B cell (primary cell): ENCODE results near the gene S100A4. TPM values are rescaled to one million over a fixed set of nuclear protein-coding genes. Genes with fewer than 3 reads are reported as not detected.
"Not testable (repeated sequence)": the region's sequence is repeated elsewhere in the genome, so short reads cannot be mapped to it uniquely, and the experiment has no call there.

Experiments
- ATAC-seq: fragments of 200-7000 bp; cut with Tn5 transposase; one replicate; pipeline ENCODE4 v1.10.0; 2021; ENCODE audit warnings: low read depth, mild to moderate bottlenecking, moderate number of reproducible peaks, moderate library complexity
- CTCF ChIA-PET: fragments of 350-600 bp; sonication (Branson Sonifier 250); formaldehyde crosslinking; loops from one replicate; lab custom pipeline; 2021; ENCODE audit warnings: antibody characterized with exemption, inconsistent platforms; lab: Charles Lee
- POLR2A ChIA-PET: fragments of 350-600 bp; sonication (Branson Sonifier 250); formaldehyde crosslinking; loops from one replicate; lab custom pipeline; 2021; ENCODE audit warnings: antibody characterized with exemption; lab: Charles Lee
- DNase-seq: peaks from one replicate; pipeline ENCODE4 v3.0.0; 2013
- H2AFZ ChIP-seq: 2 replicates; pipeline ENCODE4 v1.6.1; 2012; ENCODE audit warnings: mild to moderate bottlenecking, low read depth, low read length; ENCODE audit not compliant: insufficient read depth, poor library complexity, severe bottlenecking
- H3K27ac ChIP-seq, 2 donors: 1 replicate in 1 of 2; 2 replicates in 1 of 2; pipeline ENCODE4 v1.5.1; 2012 to 2013; ENCODE audit warnings: low read length in 2 of 2, mild to moderate bottlenecking in 2 of 2, moderate library complexity in 1 of 2
- H3K27me3 ChIP-seq, 4 experiments: fragments of 200-600 bp in 1 of 4; sonication (generic) in 1 of 4; replicated peaks in 1 of 4; 1 replicate in 2 of 4; 2 replicates in 2 of 4; pipeline versions ENCODE4 v1.6.1 to v1.7.0; 2013 to 2016; ENCODE audit warnings: low read length in 3 of 4, mild to moderate bottlenecking in 2 of 4, mixed read lengths in 1 of 4, moderate library complexity in 1 of 4; ENCODE audit not compliant: insufficient read depth in 4 of 4, control insufficient read depth in 3 of 4; ENCODE audit errors: control extremely low read depth in 1 of 4
- H3K36me3 ChIP-seq, 2 experiments: replicated peaks in 1 of 2; 1 replicate in 1 of 2; 2 replicates in 1 of 2; pipeline versions ENCODE4 v1.6.1 to v1.7.1; 2013; ENCODE audit warnings: low read length in 1 of 2; ENCODE audit not compliant: insufficient read depth in 2 of 2, control insufficient read depth in 1 of 2; ENCODE audit errors: control extremely low read depth in 1 of 2, extremely low read depth in 1 of 2
- H3K4me1 ChIP-seq, 2 donors: fragments of 200-600 bp in 1 of 2; sonication (generic) in 1 of 2; 1 replicate in 1 of 2; 2 replicates in 1 of 2; pipeline versions ENCODE4 v1.5.1 to v1.6.1; 2013 to 2017; ENCODE audit warnings: low read length in 2 of 2; ENCODE audit not compliant: control insufficient read depth in 2 of 2, insufficient read depth in 2 of 2
- H3K4me2 ChIP-seq: replicated peaks from 2 replicates; pipeline ENCODE3; 2012; ENCODE audit warnings: mild to moderate bottlenecking, low read depth, low read length; ENCODE audit not compliant: poor library complexity, severe bottlenecking
- H3K4me3 ChIP-seq, 5 experiments: fragments of 200-600 bp in 1 of 5; sonication (generic) in 1 of 5; 1 replicate in 3 of 5; 2 replicates in 2 of 5; pipeline versions ENCODE4 v1.5.1 to v1.7.0; 2011 to 2016; ENCODE audit warnings: low read length in 4 of 5, mild to moderate bottlenecking in 4 of 5, low read depth in 2 of 5, control low read depth in 1 of 5, moderate library complexity in 1 of 5; ENCODE audit not compliant: insufficient read depth in 1 of 5; ENCODE audit errors: control extremely low read depth in 1 of 5, extremely low read depth in 1 of 5
- H3K79me2 ChIP-seq: fragments of 200-600 bp; sonication (generic); one replicate; pipeline ENCODE4 v1.6.0; 2016; ENCODE audit warnings: low read length; ENCODE audit not compliant: control insufficient read depth, insufficient read depth
- H3K9ac ChIP-seq: fragments of 200-600 bp; sonication (generic); 2 replicates; pipeline ENCODE4 v1.6.1; 2017; ENCODE audit warnings: mild to moderate bottlenecking, low read length, moderate library complexity
- H3K9me3 ChIP-seq, 3 donors: one replicate each; pipeline versions ENCODE4 v1.6.1 to v1.7.1; 2013; ENCODE audit warnings: low read length in 2 of 3; ENCODE audit not compliant: control insufficient read depth in 2 of 3, insufficient read depth in 1 of 3; ENCODE audit errors: control extremely low read depth in 1 of 3
- H4K20me1 ChIP-seq: 2 replicates; pipeline ENCODE4 v1.6.0; 2012; ENCODE audit warnings: mild to moderate bottlenecking, low read length; ENCODE audit not compliant: insufficient read depth, control insufficient read depth, poor library complexity, severe bottlenecking
- H3K27ac Mint-ChIP-seq: one replicate; pipeline ENCODE4 v1.8.0; 2021; ENCODE audit warnings: mixed read lengths
- H3K27me3 Mint-ChIP-seq: one replicate; pipeline ENCODE4 v1.8.0; 2021; ENCODE audit warnings: mixed read lengths
- H3K4me1 Mint-ChIP-seq: one replicate; pipeline ENCODE4 v1.8.0; 2021; ENCODE audit warnings: mixed read lengths
- H3K4me3 Mint-ChIP-seq: one replicate; pipeline ENCODE4 v1.8.0; 2021; ENCODE audit warnings: mixed read lengths
- H3K9me3 Mint-ChIP-seq: one replicate; pipeline ENCODE4 v1.8.0; 2022; ENCODE audit warnings: mixed read lengths; ENCODE audit not compliant: insufficient read depth
- CTCF ChIP-seq: fragments of 200-600 bp; IDR thresholded peaks from one replicate; pipeline ENCODE4 v1.8.0; 2022; ENCODE audit warnings: antibody characterized with exemption, mild to moderate bottlenecking
- EZH2 ChIP-seq: IDR thresholded peaks from 2 replicates; pipeline ENCODE4 v1.6.1; 2012; ENCODE audit warnings: borderline replicate concordance, low read depth, mild to moderate bottlenecking, moderate library complexity, low read length; ENCODE audit not compliant: insufficient read depth, poor library complexity, severe bottlenecking
- WGBS: methylation state at CpG from one replicate; pipeline ENCODE4 v1.1.5; 2013; ENCODE audit warnings: missing lambda C conversion rate; ENCODE audit not compliant: insufficient coverage; 5-methylcytosine and 5-hydroxymethylcytosine counted together
- intact Hi-C: fragments of 100-400 bp; cut with micrococcal nuclease; formaldehyde crosslinking; loops from one replicate; pipeline ENCODE4 v1.10.0; 2022
- polyA plus RNA-seq: library from polyadenylated mRNA; depleted of rRNA; stranded (reverse); fragments of >200 nt; gene quantifications from 2 replicates; pipeline ENCODE4 v1.2.3, GENCODE V29; 2012
- total RNA-seq, 2 donors: library from RNA; stranded (reverse); fragments of 120-200 nt in 1 of 2; gene quantifications; 1 replicate in 1 of 2; 2 replicates in 1 of 2; pipeline versions ENCODE4 v1.2.3 to v1.2.4, GENCODE V29; 2013 to 2022

S100A4 gene
- total and polyA plus RNA-seq, 2 donors (not counting 1 experiment from before 2014, with no cell fraction given): 62.7 to 150 TPM

- Histone ChIP-seq H3K36me3 (no peaks in the 10 kb centered on the region), H3K79me2 (no peaks in the 10 kb centered on the region), H3K4me1 (no peaks in the 10 kb centered on the region), H3K27me3 (peaks cover 0 to 2% (median 0%) of the 10 kb centered on the region in 4 experiments), H2AFZ (no peak overlapping the region), H3K27ac (no peak overlapping the region), H3K4me2 (no peak overlapping the region), H3K9me3 (no peaks in the 10 kb centered on the region), H4K20me1 (no peaks in the 10 kb centered on the region), H3K4me3 (no peak overlapping the region), H3K9ac (no peak overlapping the region)
- TF ChIP-seq EZH2 (no peak), CTCF (no peak)
- ChIA-PET CTCF (interaction anchor here (0.8 to 2.1 kb wide), 7 partner anchors 8 to 813 kb away, joined by 3 to 9 read pairs (median 4); no protein-coding TSS in a partner anchor), POLR2A (interaction anchor here (0.6 kb wide), 1 partner anchor 426 kb away, joined by 4 read pairs; the partner anchor contains the start of gene DENND4B)
- intact Hi-C loops: no loop called here
- 75% methylated on average over 1 of the region's 4 CpGs for WGBS
- H3K9me3 Mint-ChIP-seq: no peaks in the 10 kb centered on the region
- H3K4me1 Mint-ChIP-seq: no peaks in the 10 kb centered on the region
- DNase-seq (no peak), ATAC-seq (no peak)
- no peak overlapping the region for H3K4me3 Mint-ChIP-seq
- no peak overlapping the region for H3K27ac Mint-ChIP-seq
- peaks cover 7% of the 10 kb centered on the region for H3K27me3 Mint-ChIP-seq
Measured at GRCh38 chr1:153520818-153521476, 24.7 kb downstream of the S100A4 start.

- WGBS: 96% methylated on average over 3 of the region's 5 CpGs
- H3K27ac ChIP-seq, intact Hi-C loops, H3K4me3 ChIP-seq, H3K4me2 ChIP-seq, DNase-seq, H3K4me1 Mint-ChIP-seq, H3K27me3 Mint-ChIP-seq, H4K20me1 ChIP-seq, H2AFZ ChIP-seq, H3K36me3 ChIP-seq, H3K9ac ChIP-seq, H3K9me3 ChIP-seq, ATAC-seq, H3K79me2 ChIP-seq, H3K4me3 Mint-ChIP-seq, H3K4me1 ChIP-seq, H3K27me3 ChIP-seq, H3K27ac Mint-ChIP-seq, H3K9me3 Mint-ChIP-seq: not testable (repeated sequence)
- ChIA-PET POLR2A (interaction anchor here (0.6 kb wide), 1 partner anchor 426 kb away, joined by 4 read pairs; the partner anchor contains the start of gene DENND4B), CTCF (interaction anchor here (0.9 to 2.1 kb wide), 5 partner anchors 9 to 814 kb away, joined by 4 to 9 read pairs (median 4); no protein-coding TSS in a partner anchor)
Measured at GRCh38 chr1:153520137-153520691, 25.4 kb downstream of the S100A4 start.
